ENCODE measurements around the gene EPGN.
"Not testable (repeated sequence)": the region's sequence is repeated elsewhere in the genome, so short reads cannot be mapped to it uniquely, and the experiment has no call there.

The EPGN gene

DNA sequence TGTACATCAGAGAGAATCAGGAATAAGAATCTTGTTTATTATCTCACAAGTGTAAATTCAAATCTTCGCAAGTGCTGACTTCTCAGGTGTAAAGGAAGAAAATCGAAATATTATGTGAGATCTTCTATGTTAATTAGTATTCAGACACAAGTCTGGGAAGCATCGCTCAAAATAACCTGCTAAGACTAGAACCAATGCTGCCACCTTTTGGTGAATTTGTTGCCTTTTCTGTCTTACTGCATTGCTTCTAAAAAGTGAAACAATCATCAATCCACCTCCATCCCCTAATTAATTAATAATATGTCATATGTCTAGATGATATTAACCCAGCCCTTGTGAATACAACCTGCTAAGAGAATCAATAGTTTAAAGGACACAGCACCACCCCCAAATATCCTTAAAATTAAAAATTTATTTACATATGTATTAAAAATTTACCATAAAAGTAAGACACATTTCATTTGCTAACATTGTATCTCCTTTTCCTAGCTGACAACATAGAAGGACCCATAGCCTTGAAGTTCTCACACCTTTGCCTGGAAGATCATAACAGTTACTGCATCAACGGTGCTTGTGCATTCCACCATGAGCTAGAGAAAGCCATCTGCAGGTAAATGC, 3.5 kb downstream of the EPGN start:
- DNase-seq: peak; percentile 13

DNA sequence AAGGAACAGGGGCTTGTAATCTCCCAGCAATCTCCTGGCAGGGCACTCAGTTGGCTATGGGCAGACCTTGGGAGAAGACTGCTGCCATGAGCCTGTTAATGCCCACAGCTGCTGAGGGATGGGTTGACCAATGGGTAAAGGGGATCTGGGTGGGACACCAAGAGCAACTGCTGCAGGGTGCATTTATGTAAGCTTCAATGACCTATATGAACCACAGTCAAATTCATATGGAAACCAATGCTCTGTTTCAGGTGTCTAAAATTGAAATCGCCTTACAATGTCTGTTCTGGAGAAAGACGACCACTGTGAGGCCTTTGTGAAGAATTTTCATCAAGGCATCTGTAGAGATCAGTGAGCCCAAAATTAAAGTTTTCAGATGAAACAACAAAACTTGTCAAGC, 6.1 kb downstream of the EPGN start:
- no peak for DNase-seq

DNA sequence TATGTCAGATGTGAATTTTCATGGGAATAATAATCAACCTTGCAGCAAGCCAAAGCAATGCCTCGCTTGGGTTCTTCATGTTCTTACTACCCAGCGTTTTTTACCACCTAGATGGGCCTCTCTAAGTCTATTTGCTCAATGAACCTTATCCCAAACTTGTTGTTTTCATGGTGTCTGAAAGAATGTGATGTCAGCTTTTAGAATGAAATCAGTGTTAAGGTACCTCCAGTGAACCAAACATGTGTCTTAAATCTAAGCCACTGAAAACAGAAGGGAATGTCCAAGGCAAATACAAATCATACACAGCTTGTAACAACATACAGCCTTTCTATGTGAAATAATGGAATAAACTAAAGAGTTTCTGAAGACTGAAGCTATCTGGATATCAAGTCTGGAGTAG, 6.7 kb downstream of the EPGN start:
- no peak for DNase-seq

DNA sequence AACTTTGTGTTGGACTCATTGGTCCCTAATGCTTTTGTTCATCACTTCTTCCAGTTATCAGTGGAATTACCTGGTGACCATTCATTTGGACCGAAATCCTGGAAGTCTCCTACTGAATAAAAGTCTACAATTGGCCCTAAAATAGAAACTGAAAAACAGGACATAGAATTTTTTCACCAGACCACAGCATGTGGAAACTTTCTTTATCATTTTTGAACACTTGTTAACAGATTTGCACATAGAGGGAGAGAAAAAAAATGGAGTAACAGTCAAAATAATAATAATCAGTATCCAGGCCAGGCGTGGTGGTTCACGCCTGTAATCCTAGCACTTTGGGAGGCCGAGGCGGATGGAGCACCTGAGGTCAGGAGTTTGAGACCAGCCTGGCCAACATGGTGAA, 7.1 kb downstream of the EPGN start:
- no peak for DNase-seq

DNA sequence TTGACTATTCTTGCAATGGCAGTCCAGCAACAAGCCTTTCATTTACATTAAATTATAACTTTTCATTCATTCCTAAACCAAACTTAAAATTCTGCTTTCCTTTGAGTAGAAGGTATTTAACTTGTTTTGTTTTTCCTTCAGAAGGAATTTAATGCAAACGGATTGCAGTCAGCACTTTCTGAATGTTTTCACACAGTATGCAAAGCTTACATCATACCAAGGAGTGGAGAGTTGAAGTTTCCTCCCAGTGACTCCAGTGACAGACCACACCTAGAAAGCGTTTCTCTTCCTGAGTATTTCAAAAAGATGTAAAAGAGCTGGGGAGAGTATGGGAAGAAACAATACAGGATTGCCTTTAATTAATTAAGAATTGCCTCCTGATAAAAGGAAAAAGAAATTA, 8.1 kb downstream of the EPGN start:
- no peak for DNase-seq

DNA sequence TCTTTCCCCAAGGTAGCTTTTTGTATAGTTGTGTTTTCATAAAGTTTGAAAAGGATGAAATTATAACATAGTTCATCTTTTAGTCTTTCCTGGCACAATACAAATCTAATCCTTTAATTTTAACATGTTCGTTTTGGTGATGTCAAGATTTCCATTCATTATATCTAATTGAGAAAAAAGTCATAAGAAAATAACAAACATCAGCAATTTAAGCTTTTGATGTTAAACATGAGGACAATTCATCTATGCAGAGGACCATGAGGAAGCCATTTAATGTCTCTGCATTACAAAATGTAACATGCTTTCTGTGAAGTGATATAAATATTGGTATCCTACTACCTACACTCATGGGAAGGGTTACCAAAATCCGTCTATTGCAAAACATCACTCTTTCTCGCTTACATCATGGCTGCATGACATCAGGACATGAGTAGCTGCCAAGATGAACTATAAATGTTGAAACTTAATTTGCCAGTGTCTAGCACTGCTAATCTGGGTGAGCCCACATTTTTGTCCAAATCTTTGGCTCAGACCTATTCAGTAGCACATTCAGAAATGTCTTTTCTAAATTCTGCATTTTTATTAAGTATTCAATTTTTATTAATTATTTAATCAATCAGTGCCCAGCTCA, 9.5 kb downstream of the EPGN start:
- DNase-seq: no peak

DNA sequence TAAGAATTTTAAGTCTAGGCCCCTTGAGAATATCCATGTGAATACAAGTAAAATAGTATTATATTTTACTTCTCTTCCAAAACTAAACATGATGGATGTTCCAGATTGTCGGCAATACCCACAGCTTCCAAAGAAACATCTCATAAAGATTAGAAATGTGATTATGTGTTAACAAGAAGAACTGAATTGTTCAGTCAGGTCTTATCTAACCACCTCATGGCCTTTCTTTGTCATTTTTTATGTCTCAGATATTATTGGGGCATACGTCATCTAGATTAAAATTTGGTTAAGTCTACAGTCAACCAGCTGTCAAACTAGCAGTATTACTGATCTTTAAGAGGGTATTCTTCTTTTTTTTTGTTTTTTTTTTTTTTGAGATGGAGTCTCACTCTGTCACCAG, 10.0 kb downstream of the EPGN start:
- no peak for DNase-seq

DNA sequence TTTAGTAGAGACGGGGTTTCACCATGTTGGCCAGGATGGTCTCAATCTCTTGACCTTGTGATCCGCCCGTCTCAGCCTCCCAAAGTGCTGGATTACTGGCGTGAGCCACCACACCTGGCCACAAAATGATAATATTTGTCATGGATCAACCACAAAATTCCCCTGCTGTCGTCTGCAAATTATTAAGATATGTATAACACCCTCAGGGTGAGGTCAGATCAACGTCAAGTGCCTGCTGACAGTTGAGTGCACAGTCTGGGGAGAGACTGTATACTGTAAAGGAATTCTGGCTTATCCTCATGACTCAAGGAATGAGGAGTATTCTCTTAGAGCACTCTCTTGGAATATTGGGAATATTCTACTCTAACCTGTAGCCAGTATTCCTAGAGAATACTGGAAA, 11.2 kb downstream of the EPGN start:
- DNase-seq: no peak

DNA sequence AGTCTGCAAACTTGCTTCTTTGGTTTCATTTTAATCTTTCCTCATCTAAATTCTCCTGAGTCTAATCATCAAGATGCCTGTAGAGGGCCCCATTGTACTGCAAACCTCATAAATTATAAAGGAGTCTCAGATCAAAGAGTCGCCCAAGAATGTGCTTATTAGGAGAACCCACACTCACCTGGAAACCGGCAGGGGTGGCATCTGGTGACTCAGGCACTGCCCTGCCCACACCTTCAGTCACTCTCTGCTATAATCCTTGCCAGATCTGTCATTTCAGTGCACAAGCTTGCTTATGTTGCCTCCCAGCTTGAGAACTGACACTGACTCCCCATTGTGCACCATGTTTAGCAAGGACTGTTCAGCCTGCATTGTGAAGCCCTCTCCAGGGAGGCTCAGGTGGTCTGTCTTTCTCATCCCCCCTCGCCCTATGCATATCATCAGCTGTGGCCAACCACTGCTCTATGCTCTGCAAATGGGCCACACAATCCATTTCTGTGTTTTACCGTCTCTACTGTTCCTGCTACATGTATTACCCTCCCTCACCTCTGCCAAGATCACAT, 12.4 kb downstream of the EPGN start:
- peak; percentile 9 for DNase-seq

DNA sequence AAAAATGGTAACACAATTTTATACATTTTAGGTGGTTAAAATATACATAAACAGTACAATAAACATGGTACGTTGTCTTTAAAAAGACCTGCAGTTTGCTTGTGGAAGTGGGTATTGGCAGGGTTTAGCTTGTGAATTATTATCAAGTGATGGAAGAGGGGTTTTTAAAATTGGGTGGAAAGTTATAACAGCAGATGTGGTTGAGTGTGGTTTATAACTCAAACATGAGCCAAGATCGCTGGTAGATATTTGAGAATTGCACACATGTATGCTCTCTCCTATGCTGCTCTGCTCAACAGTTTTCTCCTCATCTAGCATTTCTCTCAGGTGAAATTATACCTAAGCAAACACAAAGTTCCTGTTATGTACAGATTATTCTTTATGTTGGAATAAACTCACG, 14.0 kb downstream of the EPGN start:
- DNase-seq: no peak

DNA sequence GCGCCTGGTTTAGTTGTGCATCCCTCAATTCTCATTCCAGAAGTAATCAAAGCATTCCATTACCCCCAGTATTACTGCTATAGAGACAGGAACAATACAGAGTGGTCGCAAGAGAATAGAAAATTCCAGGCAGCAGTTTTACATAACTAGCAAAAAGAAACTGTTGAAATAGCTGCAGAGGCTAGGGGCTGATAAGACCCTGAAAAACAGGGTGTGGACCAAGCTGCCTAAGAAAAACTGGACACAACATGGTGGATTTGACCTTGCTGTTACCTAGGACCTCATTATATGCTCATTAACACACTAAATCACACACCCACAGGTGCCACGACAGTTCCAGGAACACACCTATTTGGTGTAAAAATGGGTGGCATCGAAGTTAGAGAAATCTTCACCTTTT, 15.4 kb downstream of the EPGN start:
- no peak for DNase-seq

DNA sequence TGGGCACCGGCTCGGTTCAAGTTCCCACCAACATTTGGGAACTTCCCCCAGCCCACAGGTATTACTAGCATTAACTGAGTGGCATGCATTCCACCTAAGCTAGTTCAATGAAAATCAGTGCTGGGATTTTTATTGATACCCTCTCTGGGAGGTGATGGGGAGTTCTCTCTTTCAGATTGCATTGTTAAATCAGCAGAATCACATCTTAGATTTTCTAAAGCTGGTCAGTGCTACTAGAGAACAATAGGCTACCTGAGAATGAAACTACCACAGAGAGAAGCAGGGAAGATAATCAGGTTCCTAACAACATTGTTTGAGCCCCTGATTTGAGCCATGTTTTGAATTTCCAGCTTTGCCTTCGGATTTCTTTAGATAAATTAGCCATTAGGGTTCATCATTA, 16.0 kb downstream of the EPGN start:
- no peak for DNase-seq

DNA sequence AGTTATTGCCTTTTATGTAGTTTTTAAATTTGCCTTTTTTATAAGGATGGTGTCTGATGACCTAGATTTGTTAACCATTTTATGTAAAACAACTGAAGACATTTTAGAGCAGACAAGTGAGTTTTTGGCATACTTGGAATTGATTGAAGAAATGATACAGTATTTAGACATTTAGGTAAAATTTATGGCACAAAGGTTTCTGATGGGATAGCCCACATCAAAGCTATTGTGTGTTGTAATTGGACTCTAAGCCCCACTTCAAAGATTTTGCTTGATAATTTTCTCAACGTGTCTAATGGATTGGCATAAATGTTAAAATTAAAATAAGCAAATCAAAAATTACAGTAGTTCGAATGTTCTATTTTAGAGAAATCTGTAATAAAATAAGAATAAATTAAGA, 17.6 kb downstream of the EPGN start:
- DNase-seq: no peak

DNA sequence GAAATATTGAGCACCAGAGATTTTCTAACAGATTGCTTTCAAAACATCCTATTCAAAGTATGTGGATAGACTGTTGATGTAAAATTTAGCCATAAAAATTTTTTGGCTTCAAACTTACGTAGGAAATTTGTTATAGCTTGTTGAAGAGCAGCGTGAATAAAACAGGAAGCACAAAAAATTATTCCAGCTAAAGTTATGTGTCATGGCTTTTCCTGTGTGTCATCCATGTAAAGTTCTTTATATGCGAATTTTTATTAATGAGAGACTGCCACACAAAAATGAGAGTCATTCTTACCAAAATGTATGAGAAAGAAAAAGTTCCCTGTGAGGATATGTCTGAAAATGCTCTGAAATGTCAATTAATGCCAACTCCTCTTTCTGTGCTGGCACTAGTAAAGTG, 19.5 kb downstream of the EPGN start:
- no peak for DNase-seq

DNA sequence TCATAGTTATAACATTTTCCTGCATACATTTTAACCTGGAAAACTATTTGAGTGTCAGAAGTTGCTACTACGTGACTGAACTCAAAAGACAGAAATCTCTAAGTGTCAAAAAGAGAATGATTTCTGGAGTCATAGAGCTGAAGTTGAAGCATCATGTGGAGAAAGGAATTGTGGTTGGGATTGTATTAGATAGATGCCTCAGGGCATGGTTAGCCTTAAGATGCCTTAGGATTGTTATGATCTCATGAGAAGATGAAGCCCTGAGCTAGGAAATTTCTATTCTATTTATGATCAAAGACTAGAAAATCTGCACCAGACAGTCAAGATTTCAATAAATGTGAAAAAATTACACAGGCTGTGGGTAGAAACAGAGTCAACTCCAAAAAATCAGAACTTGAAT, 20.2 kb downstream of the EPGN start:
- no peak for DNase-seq

DNA sequence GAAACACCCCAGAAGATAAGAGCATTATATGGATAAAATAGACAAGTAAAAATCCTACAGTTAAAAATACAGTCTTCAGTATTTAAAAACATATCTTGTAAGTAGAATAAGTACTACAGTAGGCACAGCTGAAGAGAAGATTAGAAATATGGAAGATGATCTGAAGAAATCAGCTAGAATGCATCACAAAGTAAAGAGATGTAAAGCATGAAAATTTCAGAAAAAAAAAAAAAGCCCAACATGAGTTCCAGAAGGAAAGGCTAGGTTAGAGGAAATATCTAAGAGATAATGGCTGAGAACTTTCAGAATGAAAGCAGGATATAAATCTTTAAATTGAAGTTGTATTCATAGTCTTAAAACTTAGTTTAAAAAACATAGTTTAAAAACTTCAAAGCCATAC, 21.0 kb downstream of the EPGN start:
- DNase-seq: no peak

DNA sequence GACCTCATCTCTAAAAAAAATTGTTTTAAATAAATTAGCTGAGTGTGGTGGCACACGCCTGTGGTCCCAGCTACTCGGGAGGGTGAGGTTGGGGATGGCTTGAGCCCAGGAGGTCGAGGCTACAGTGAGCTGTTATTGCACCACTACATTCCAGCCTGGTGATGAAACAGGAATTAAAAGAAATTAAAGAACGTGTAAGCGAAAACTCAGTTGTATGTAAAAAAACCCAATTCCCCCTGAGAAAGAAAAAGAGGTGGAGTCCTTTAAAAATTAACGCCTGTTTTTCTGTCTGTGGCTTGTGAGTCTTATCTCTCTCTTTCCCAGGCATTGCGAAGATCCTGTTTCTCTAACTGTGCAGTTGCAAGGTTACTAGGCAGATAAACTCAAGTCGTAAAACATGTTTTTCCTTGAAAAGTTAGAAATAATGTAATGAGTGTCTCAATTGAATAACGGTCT, 22.1 kb downstream of the EPGN start:
- no peak for DNase-seq

DNA sequence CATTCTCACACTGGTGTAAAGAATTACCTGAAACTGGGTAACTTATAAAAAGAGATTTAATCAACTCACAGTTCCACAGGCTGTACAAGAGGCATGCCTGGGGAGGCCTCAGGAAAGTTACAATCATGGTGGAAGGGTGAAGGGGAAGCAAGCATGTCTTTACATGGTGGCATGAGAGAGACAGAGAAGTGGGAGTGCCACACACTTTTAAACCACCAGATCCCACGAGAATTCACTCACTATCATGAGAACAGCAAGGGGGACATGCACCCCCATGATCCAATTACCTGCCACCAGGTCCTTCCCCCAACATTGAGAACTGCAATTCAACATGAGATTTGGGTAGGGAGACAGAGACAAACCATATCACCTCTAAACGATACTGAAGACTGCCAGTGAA, 23.0 kb downstream of the EPGN start:
- DNase-seq: no peak

DNA sequence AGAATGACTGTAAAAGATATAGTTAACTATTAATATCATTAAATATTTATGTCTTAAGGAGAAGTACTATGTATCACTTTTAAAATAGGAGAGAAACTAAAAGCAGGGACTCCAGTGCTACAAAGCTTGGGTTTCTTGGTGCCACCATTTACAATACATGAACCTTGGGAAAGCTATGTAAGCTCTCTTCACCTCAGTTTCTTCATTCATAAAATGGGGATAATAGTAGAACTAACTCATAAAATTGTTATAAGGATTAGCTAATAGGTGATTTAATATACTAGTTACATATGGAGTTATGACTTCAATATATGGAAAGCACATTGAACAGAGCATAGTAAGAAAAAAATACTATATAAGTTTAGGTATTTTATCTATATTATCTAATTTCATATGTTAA, 23.7 kb downstream of the EPGN start:
- DNase-seq: no peak

DNA sequence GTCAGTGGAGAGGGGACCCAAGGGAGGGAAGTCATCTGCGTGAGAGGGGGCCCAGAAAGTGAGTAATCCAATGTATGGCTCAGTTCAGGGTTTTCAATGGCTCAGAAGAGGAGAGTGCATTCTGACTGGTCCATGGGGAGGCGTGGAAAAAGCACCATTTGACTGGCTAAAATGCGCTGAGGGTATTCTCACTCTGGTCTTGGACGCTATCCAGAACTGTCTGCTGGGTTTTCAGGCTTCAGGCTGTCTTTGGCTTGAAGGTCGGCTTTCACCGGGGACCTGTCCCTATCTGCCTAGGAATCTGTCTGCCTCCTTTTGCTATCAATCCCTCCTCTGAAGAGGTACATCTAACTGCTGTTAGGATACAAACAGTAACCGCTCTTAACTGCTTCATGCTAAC, 26.4 kb downstream of the EPGN start:
- DNase-seq: no peak

DNA sequence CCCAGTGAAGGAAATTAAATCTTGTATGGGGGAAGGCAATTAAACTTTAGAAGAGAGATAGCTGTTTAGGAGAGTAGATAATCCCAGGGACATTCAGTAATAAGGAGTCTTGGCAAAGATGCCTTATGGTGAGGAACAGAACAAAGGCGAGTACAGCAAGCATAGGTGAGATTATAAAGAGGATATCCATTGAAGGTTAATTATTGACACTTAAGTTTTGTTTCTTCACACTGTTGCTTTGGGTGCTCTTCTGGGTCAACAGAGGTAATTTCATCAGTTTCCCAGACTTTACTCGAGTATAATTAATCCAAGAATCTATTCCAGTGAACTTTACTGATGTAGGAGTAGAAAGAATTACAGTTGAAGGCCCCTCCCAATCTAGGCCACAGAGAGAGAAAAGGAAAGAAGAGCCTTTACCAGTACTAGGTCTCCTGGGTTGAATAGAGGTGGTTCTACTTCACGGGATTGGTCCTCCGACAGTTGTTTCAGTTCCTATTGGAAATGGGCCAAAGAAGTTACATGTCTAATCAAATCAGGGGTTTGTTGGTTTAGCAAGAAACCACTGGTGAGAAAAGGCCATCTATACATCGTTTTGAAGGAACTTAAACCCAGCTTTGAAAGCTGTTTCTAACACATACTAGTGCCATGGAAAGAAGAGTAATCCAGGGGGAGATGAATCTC, 27.2 kb downstream of the EPGN start:
- no peak for DNase-seq

DNA sequence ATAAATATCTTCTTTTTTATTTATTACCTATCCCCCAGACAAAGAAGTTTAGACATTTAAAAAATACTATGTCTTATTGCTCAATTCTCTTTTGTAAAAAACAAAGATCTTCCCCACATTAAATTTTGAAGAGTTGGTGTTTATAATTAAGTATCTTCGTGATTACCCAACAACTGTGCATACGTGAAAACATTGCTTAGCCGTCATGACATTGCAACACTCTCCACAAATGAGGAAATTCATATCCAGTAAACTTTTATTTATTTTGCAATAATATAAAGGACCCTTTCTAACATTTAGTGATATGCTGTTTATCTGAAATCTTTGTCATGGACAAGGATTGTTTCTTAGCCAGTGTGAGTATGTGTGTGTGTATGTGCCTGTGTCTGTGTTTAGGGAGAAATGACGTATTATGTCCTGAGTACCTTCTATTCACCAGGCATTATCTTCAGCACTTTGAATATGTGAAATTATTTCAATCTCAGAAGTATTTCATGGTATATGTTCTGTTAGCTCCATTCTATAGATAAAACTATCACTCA, 30.6 kb downstream of the EPGN start:
- no peak for DNase-seq

DNA sequence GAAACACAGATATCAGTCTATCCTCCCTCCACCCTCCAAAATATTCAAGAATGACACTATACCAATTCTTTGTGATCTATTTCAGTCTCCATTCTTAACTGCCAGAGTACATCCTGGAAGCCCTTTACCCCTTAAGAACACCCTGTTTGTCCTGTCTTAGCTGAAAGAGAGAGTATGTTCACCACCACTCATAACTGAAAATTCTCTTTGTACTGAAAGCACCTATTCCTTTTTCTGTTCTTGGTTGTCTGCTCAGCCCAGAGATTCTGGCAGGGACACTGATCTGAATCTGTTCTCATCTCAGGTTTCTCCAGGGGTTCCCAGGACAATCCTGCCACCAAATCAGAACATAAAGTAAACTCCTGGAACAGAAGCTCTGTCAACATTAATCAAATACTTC, 31.2 kb downstream of the EPGN start:
- DNase-seq: no peak

DNA sequence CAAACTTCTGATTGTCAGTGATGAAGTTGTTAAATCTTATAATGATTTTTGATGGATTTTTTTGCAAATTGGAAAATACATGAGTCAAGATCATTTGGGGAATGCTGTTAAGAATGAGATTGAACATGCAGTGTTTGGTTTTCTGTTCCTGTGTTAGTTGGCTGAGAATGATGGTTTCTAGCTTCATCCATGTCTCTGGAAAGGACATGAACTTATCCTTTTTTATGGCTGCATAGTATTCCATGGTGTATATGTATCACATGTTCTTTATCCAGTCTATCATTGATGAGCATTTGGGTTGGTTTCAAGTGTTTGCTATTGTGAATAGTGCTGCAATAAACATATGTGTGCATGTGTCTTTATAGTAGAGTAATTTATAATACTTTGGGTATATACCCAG, 32.2 kb downstream of the EPGN start:
- DNase-seq: not testable (repeated sequence)
